NCI-H2196 treated with DMSO at 0.1 percent for 48 hours (cell line): ENCODE data around the gene STAMBPL1.
"Not testable (repeated sequence)": the region's sequence is repeated elsewhere in the genome, so short reads cannot be mapped to it uniquely, and the experiment has no call there.

Experiments used
- DNase-seq: peaks from one replicate; lab custom pipeline; 2025; ENCODE audit not compliant: unreplicated experiment; lab: John Stamatoyannopoulos, UW

Gene STAMBPL1

GRCh38 chr10:88879534-88880281 is at the start of gene STAMBPL1:
TSS of gene STAMBPL1 (plus strand) at chr10:88880245. CDS start at chr10:88901709, 21,464 bp downstream.
- no peak for DNase-seq

- no peak for DNase-seq
These were observed 49.3 kb upstream of the STAMBPL1 start for GRCh38 chr10:88830643-88831268.

DNA sequence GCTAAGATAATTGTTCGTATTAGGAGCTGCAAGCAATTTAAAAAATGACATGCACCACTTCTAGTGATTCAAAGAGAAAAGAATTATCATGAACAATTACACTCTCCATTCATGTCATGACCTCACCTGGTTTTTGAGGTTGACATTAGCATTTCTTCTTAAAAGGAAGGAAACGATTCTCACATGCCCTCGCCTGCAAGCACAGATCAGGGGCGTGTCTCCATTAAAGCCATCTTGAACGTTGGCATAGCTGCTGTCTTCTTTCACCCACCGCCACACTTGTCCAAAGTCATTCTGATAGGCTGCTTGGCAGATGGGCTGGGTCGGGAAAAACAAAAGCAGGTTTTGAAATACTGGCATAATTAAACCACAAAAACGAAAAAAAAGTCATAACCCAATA is 48.3 kb upstream of the STAMBPL1 start:
- DNase-seq = no peak

DNA sequence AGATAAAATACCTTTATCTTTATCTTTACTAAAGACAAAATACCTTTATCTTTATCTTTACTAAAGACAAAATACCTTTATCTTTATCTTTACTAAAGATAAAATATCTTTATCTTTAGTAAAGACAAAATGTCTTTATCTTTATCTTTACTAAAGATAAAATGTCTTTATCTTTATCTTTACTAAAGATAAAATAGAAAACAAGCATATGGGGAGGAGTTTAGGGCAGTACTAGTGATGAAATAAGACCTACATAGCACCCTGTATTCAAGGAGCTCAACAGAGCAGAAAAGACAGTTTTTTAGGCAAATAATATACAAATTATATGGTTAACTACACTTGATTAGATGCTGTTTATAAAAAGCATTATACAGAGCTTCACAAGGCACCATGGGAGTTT is 47.7 kb upstream of the STAMBPL1 start:
- DNase-seq = no peak

DNA sequence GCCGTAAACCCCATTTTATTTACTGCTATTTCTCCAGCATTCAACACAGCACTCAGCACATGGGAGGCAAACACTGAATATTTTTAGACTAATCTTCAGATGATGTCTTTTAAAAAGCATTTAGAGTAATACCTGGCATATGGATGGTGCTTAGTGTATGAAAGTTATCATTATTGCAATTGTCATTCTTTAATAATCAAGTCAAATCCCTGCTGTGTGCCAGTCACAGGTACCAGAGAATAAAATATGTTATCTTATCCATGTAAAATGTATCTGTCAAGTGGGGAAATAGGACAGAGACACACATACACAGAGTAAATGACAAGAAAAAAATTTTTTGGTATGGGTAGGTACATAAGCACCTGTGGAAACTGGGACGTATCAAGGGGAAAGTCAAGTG is 46.9 kb upstream of the STAMBPL1 start:
- no peak for DNase-seq

DNA sequence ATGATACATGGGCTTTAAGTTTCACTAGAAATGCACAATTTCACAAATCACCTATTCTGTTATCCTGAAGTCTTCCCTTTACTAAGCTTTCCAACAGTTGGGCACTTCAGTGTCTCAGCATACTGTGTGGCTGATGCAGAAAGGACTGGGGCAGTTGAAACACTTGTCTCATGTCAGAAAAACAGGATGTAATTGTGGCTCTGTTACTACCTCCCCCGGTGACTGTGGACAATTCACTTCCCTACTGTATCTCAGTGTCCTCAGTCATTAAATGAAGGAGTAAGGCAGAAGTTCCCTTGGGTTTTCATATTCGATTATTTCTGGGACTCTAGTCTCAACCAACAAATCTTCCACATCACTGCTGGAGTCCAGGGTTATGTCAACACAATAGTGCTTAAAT is 46.3 kb upstream of the STAMBPL1 start:
- no peak for DNase-seq

DNA sequence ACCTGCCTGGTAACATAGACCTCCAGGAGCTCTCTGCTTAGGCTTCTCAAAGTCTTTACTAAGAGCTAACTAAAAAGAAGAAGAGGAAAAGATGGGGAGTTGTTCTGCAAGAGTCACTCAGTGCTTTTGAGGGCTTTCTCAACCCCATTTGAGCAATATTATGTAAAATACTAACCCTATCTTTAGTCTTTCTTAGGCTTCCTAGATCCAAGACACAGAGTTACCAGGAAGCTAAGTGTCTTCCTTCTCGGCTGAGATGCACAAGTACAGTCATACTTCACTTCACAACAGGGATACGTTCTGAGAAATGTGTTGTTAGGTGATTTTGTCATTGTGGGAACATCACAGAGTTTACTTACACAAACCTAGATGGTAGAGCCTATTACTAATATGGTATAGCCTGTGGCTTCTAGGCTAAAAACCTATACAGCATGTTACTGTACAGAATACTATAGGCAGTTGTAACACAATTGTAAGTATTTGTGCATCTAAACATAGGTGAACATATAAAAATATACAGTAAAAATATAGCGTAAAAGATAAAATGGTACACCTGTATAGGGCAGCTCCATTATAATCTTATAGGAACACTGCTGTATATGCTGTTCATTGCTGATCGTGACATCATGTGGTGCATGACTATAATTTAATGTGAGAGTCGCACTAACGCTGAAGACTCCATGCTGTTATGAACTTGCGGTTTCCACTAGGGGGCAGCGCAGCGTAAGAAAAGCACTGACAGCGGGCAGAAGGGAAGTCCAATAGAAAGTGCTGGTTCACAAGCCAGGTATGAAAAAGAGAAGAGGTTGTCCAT is 44.7 kb upstream of the STAMBPL1 start:
- DNase-seq = peak; percentile 29

DNA sequence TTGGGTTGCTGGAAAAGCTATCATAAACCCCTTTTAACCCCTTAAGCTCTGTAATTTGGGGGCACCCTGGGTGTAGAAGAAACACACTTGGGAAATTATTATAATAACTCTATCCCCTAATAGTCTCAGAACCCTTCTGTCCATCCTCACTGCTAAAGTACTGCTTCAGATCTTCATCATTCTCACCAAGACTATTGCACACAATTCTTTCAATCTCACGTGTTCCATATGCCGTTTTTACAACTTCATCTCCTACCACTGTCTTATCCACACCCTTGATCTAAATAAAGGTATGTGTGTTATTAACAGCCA is 44.2 kb upstream of the STAMBPL1 start:
- DNase-seq = no peak

DNA sequence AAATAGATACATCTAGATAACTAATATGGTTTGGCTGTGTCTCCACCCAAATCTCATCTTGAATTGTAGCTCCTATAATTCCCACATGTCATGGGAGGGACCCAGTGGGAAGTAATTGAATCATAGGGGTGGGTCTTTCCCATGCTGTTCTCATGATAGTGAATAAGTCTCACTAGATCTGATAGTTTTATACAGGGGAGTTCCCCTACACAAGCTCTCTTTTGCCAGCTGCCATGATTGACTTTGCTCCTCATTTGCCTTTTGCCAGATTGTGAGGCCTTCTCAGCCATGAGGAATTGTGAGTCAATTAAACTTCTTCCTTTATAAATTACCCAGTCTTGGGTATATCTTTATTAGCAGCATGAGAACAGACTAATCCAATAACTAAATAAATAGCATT is 42.4 kb upstream of the STAMBPL1 start:
- not testable (repeated sequence) for DNase-seq

- DNase-seq = no peak
These were observed 41.2 kb upstream of the STAMBPL1 start for GRCh38 chr10:88838766-88839350.

GRCh38 chr10:88840104-88840503 is 39.9 kb upstream of the STAMBPL1 start:
- DNase-seq = no peak

- no peak for DNase-seq
These were observed 39.2 kb upstream of the STAMBPL1 start for GRCh38 chr10:88840881-88841280.

DNA sequence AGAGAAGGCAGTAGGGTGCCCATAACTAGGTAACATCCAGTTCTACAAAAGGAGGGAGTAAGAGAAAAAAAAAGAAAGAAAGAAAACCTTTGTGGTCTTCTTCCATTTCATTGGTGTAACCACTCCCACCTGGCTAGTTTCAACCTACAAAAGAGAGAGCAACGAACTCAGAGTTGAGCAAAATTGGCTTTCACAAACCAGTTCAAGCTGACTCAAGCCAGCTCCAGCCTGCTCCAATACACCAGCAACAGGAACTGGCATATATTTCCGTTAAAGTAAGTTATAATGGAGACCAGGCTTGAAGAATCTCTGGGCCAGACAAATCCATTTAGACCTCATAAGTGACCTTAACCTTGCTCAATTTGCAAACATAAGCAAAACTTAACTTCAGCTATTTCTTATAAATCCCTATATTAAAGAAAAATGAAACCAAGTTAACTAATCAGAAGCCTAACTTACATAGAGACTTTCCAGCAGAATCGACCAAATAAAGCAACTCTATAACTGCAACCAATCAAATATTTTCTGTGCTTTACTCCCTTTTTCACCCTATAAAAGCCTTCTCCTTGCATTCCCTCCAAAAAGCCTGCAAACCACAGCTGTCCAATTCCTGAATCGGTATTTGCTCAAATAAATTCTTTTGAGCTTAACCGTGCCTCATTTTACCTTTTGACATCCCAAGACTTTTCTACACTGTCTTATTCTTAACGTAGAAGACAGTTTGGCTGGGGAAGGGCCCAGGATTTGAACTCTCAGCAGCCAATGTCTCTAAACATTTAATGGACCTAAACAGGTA is 38.5 kb upstream of the STAMBPL1 start:
- DNase-seq = no peak

DNA sequence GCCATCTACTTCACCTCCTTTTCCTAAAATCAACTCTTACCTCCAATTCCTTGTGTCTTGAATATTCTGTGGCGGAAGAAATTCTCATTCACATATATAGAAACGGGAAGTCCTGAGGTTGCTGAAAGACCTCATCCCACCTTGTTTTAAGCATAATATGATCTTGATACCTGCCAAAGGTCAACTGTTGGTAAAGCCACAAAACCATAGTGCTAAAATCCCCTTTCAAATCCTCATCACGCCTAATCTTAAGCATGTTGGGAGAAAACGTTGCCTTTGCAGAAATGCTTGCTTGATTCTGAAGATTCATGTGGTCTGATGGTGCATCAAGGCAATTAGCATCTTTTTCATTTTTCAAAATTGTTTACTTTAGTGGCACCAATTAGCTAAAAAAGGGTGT is 36.9 kb upstream of the STAMBPL1 start:
- no peak for DNase-seq

- no peak for DNase-seq
These were observed 31.5 kb upstream of the STAMBPL1 start for GRCh38 chr10:88848499-88848898.

GRCh38 chr10:88849234-88849633 is 30.8 kb upstream of the STAMBPL1 start:
- DNase-seq = no peak

DNA sequence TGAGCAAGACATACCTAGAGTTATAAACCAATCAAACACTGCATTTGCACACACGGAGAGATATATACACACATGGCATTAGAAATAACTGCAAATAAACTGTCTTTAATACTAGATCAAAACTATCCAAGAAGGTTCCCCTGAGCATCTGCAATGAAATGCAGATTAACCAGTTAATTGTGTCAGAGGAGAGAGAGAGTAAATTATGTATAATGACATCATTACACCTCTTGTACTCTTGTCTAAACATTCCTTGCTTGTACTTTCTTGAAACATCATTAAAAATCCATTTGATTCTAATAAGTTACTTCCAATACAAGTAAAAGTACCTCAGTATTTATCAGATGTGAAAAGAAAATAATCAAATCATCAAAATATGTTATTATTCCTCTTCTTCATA is 29.3 kb upstream of the STAMBPL1 start:
- DNase-seq = no peak

GRCh38 chr10:88851706-88852105 is 28.3 kb upstream of the STAMBPL1 start, which contains the start of gene ANKRD22:
TSS of gene ANKRD22 (minus strand) at chr10:88851844. CDS start at chr10:88851607, 237 bp downstream.
- DNase-seq = peak; percentile 42

- no peak for DNase-seq
These were observed 27.7 kb upstream of the STAMBPL1 start for GRCh38 chr10:88852327-88852726.

- DNase-seq = no peak
These were observed 26.7 kb upstream of the STAMBPL1 start for GRCh38 chr10:88853155-88853881.
